Hepatocyte (in vitro differentiated cells): Measurements from ENCODE around the gene MUC5AC.

ENCODE experiments used
- EZH2 ChIP-seq: fragments of 200-600 bp; sonication (generic); IDR thresholded peaks from 2 replicates; pipeline ENCODE4 v1.6.1; 2016; ENCODE audit warnings: antibody characterized with exemption, mild to moderate bottlenecking, borderline replicate concordance
- TF ChIP-seq, protein P1 (sequence below): fragments of 200-600 bp; sonication (generic); IDR thresholded peaks from 2 replicates; pipeline ENCODE4 v1.5.1; 2016; ENCODE audit warnings: antibody characterized with exemption, mild to moderate bottlenecking; ENCODE audit not compliant: poor library complexity

DNA sequence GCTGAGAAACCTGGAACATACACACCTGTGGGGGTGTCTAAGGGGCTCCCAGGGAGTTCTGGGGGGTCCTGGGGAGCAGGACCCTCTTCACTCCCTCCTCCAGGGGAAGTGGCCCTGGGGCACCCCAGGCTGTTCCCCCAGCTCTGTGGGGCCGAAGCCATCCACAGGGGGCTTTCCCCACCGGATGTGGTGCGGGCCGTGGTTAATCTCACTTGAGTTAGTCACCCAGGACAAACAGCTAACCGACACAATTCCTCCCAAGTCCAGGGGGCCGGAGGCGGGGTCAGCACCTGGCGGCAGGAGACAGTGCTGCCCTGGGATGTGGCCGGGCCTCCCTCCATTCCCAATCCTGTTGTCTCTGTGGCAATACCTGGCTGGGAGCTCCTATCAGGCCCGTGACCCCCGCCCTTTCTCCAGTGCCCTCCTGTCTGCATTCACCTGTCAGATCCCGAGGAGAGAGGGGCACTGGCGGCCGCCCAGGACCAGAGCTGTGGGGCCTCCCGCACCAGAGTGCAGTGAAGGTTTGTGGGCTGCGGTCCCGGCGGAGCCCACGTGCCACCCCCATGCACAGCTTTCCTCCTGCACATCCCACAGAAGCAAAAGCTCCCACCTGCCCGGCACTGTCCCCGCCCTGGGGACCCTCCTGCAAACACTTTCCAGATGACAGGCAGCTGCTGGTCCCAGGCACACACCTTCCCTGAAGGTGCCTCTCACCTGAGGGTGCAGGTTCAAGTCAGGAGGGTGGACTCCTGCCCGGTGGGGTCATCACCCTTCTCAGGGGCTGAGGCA, 5.2 kb upstream of the MUC5AC start:
- TF ChIP-seq, protein P1, sequence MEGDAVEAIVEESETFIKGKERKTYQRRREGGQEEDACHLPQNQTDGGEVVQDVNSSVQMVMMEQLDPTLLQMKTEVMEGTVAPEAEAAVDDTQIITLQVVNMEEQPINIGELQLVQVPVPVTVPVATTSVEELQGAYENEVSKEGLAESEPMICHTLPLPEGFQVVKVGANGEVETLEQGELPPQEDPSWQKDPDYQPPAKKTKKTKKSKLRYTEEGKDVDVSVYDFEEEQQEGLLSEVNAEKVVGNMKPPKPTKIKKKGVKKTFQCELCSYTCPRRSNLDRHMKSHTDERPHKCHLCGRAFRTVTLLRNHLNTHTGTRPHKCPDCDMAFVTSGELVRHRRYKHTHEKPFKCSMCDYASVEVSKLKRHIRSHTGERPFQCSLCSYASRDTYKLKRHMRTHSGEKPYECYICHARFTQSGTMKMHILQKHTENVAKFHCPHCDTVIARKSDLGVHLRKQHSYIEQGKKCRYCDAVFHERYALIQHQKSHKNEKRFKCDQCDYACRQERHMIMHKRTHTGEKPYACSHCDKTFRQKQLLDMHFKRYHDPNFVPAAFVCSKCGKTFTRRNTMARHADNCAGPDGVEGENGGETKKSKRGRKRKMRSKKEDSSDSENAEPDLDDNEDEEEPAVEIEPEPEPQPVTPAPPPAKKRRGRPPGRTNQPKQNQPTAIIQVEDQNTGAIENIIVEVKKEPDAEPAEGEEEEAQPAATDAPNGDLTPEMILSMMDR = no peak
- TF ChIP-seq EZH2 = no peak
